HepG2 (cell line): ENCODE results near the gene KCNG4. TPM values are rescaled to one million over a fixed set of nuclear protein-coding genes. Genes with fewer than 3 reads are reported as not detected.

Experiments used
- ARID4A ChIP-seq: sonication (generic); formaldehyde crosslinking; IDR thresholded peaks from 2 replicates; pipeline ENCODE4 v1.5.0; 2020; ENCODE audit warnings: mild to moderate bottlenecking, missing genetic modification reagents, borderline replicate concordance
- CEBPZ ChIP-seq: IDR thresholded peaks from 2 replicates; pipeline ENCODE4 v1.6.1; 2012; ENCODE audit warnings: low read length, improper control_type of control experiment
- CENPBD1 ChIP-seq: sonication (generic); formaldehyde crosslinking; IDR thresholded peaks from 2 replicates; pipeline ENCODE4 v1.8.0; 2022; ENCODE audit warnings: missing genetic modification reagents, low read depth, mild to moderate bottlenecking, borderline replicate concordance
- HOMEZ ChIP-seq: IDR thresholded peaks from 2 replicates; pipeline ENCODE4 v1.6.1; 2016; ENCODE audit warnings: low read depth
- ZNF362 ChIP-seq: sonication (generic); formaldehyde crosslinking; IDR thresholded peaks from 2 replicates; pipeline ENCODE4 v1.4.0; 2020; ENCODE audit warnings: missing genetic modification reagents, mild to moderate bottlenecking, borderline replicate concordance
- polyA plus RNA-seq, 8 experiments: library from polyadenylated mRNA; depleted of rRNA in 3 of 8; stranded (reverse) in 7 of 8; unstranded in 1 of 8; fragments of >200 nt; fragmentation: Illumina TruSeq in 4 of 8; extraction: Trizol in 4 of 8; gene quantifications; 2 replicates each; pipeline versions ENCODE4 v1.2.1 to v1.2.3, GENCODE V29; 2011 to 2016; ENCODE audit warnings: low read depth in 4 of 8, missing spikeins in 1 of 8, mixed read lengths in 1 of 8; ENCODE audit not compliant: insufficient read depth in 1 of 8
- total RNA-seq, 5 experiments: library from RNA; depleted of rRNA; stranded (reverse); fragments of >200 nt; fragmentation: Illumina TruSeq; extraction: Trizol; gene quantifications; 2 replicates each; pipeline ENCODE4 v1.2.3, GENCODE V29; 2016; ENCODE audit warnings: low read depth in 1 of 5

KCNG4 gene
- total and polyA plus RNA-seq, 2 of the 13 experiments (the other 11 are each of a cell fraction or from before 2014, with no cell fraction given) = not detected

- TF ChIP-seq CEBPZ = no peak
- no peak for TF ChIP-seq CENPBD1
- TF ChIP-seq ZNF362 (CRISPR knock-in tag) = no peak
- no peak for TF ChIP-seq HOMEZ (CRISPR knock-in tag)
- no peak for TF ChIP-seq ARID4A (CRISPR knock-in tag)
Measured at GRCh38 chr16:84286578-84287240, 46.9 kb upstream of the KCNG4 start (continued).
